K562 (cell line): Measurements from ENCODE around the gene CDHR2. TPM values are rescaled to one million over a fixed set of nuclear protein-coding genes. Genes with fewer than 3 reads are reported as not detected.

Source experiments
- BRCA1 ChIP-seq, 2 experiments: fragments of 450-650 bp in 1 of 2; sonication (generic) in 1 of 2; formaldehyde crosslinking in 1 of 2; IDR thresholded peaks; 2 replicates each; pipeline versions ENCODE4 v1.5.0 to v1.6.1; 2017 to 2020; ENCODE audit warnings: mild to moderate bottlenecking in 1 of 2, missing genetic modification reagents in 1 of 2
- ELF4 ChIP-seq: fragments of 450-650 bp; formaldehyde crosslinking; IDR thresholded peaks from 2 replicates; pipeline ENCODE4 v1.4.0; 2022; ENCODE audit warnings: missing genetic modification characterization
- FOXK1 ChIP-seq: sonication (generic); formaldehyde crosslinking; IDR thresholded peaks from 2 replicates; pipeline ENCODE4 v1.8.0; 2022; ENCODE audit warnings: missing genetic modification reagents, mild to moderate bottlenecking, borderline replicate concordance
- FOXK2 ChIP-seq, 2 experiments: fragments of 450-650 bp; IDR thresholded peaks in 1 of 2; conservative IDR thresholded peaks in 1 of 2; 2 replicates each; pipeline ENCODE4 v1.6.1; 2016; ENCODE audit warnings: low read depth in 2 of 2, mild to moderate bottlenecking in 1 of 2
- HMG20A ChIP-seq: fragments of 450-650 bp; formaldehyde crosslinking; conservative IDR thresholded peaks from 2 replicates; pipeline ENCODE4 v1.4.0; 2020; ENCODE audit warnings: mild to moderate bottlenecking, mixed read lengths
- KLF16 ChIP-seq: IDR thresholded peaks from 2 replicates; pipeline ENCODE4 v1.6.1; 2016; ENCODE audit warnings: antibody characterized with exemption
- MEF2D ChIP-seq: conservative IDR thresholded peaks from 2 replicates; pipeline ENCODE4 v1.6.1; 2016; ENCODE audit warnings: low read depth, missing genetic modification characterization, missing compliant biosample characterization
- PML ChIP-seq: IDR thresholded peaks from 2 replicates; pipeline ENCODE4 v1.6.1; 2012; ENCODE audit warnings: low read length, inconsistent platforms
- POLR3A ChIP-seq: IDR thresholded peaks from 2 replicates; pipeline ENCODE4 v1.6.1; 2011; ENCODE audit warnings: borderline replicate concordance, mild to moderate bottlenecking, moderate library complexity; ENCODE audit not compliant: insufficient read length, insufficient read depth; ENCODE audit errors: extremely low read depth
- RBM22 ChIP-seq: fragments of 200-400 bp; formaldehyde crosslinking; IDR thresholded peaks from 2 replicates; pipeline ENCODE4 v1.6.1; 2018; ENCODE audit warnings: low read length, low read depth; ENCODE audit not compliant: poor library complexity, severe bottlenecking
- SOX6 ChIP-seq: fragments of 450-650 bp; IDR thresholded peaks from 2 replicates; pipeline ENCODE4 v1.6.1; 2014; ENCODE audit warnings: mild to moderate bottlenecking
- ZNF584 ChIP-seq: fragments of 200-800 bp; sonication (Bioruptor generic); IDR thresholded peaks from 2 replicates; pipeline ENCODE4 v1.6.1; 2016; ENCODE audit warnings: low read depth, mild to moderate bottlenecking, missing genetic modification characterization, missing compliant biosample characterization
- polyA plus RNA-seq, 8 experiments: library from polyadenylated mRNA; depleted of rRNA in 4 of 8; stranded (reverse) in 5 of 8; unstranded in 3 of 8; fragments of >200 nt; fragmentation: Nextera tagmentation in 2 of 8; fragmentation: Illumina TruSeq in 1 of 8; extraction: Ambion mirVana in 2 of 8; extraction: Trizol in 1 of 8; gene quantifications; 2 replicates each; pipeline versions ENCODE4 v1.2.1 to v1.2.3, GENCODE V29; 2011 to 2014; ENCODE audit warnings: inconsistent platforms in 1 of 8, missing spikeins in 1 of 8
- total RNA-seq, 7 experiments: library from RNA; depleted of rRNA in 6 of 7; stranded (reverse); fragments of >200 nt in 6 of 7; fragmentation: Illumina TruSeq in 2 of 7; extraction: Trizol in 2 of 7; gene quantifications; 2 replicates each; pipeline versions ENCODE4 v1.2.1 to v1.2.3, GENCODE V29; 2011 to 2021; ENCODE audit warnings: low replicate concordance in 1 of 7
- TF ChIP-seq, protein P1 (sequence below): fragments of 450-650 bp; IDR thresholded peaks from 2 replicates; pipeline ENCODE4 v1.6.1; 2016; ENCODE audit warnings: mild to moderate bottlenecking, moderate library complexity
- TF ChIP-seq, protein P2 (sequence below): fragments of 250-450 bp; sonication (Bioruptor Pico); IDR thresholded peaks from 2 replicates; pipeline ENCODE4 v1.4.0; 2020; ENCODE audit warnings: borderline replicate concordance
- TF ChIP-seq, protein P3 (sequence below): fragments of 450-650 bp; IDR thresholded peaks from 2 replicates; pipeline ENCODE4 v1.6.1; 2016

Gene CDHR2
- total and polyA plus RNA-seq, 9 of the 15 experiments (the other 6 are each of a cell fraction or from before 2014, with no cell fraction given), result 0.01 to 0.62 (median 0.09) TPM; not detected in 2

DNA sequence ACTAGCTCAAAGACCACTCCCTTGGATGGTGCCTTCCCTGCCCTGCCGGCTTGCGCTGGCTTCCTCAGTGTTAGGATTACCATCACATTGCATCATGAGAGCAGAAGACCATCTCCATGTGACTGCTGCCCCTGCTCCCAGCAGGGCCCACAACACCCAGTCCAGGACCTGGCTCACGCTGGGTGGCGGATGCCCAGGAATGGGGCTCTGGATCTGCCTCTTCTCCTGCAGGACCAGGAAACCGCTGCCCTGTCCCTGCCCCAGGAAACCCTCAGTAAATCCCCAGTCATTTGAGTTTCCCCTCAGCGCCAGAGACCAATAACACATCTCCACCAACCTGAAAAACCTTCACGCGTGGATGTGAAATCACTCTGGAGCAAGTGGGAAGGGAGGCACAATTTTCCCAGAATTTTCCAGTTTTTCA lies 8.7 kb upstream of the CDHR2 start (continued):
- TF ChIP-seq HMG20A (CRISPR knock-in tag), result no peak
- TF ChIP-seq SOX6, result no peak
- TF ChIP-seq FOXK2 (conservative IDR thresholded peaks at IDR 0.05 in 1 of 2, IDR thresholded peaks at IDR 0.05 in 1 of 2; ENCODE audit: low read depth in 2 of 2), result no peak
- TF ChIP-seq, protein P1, sequence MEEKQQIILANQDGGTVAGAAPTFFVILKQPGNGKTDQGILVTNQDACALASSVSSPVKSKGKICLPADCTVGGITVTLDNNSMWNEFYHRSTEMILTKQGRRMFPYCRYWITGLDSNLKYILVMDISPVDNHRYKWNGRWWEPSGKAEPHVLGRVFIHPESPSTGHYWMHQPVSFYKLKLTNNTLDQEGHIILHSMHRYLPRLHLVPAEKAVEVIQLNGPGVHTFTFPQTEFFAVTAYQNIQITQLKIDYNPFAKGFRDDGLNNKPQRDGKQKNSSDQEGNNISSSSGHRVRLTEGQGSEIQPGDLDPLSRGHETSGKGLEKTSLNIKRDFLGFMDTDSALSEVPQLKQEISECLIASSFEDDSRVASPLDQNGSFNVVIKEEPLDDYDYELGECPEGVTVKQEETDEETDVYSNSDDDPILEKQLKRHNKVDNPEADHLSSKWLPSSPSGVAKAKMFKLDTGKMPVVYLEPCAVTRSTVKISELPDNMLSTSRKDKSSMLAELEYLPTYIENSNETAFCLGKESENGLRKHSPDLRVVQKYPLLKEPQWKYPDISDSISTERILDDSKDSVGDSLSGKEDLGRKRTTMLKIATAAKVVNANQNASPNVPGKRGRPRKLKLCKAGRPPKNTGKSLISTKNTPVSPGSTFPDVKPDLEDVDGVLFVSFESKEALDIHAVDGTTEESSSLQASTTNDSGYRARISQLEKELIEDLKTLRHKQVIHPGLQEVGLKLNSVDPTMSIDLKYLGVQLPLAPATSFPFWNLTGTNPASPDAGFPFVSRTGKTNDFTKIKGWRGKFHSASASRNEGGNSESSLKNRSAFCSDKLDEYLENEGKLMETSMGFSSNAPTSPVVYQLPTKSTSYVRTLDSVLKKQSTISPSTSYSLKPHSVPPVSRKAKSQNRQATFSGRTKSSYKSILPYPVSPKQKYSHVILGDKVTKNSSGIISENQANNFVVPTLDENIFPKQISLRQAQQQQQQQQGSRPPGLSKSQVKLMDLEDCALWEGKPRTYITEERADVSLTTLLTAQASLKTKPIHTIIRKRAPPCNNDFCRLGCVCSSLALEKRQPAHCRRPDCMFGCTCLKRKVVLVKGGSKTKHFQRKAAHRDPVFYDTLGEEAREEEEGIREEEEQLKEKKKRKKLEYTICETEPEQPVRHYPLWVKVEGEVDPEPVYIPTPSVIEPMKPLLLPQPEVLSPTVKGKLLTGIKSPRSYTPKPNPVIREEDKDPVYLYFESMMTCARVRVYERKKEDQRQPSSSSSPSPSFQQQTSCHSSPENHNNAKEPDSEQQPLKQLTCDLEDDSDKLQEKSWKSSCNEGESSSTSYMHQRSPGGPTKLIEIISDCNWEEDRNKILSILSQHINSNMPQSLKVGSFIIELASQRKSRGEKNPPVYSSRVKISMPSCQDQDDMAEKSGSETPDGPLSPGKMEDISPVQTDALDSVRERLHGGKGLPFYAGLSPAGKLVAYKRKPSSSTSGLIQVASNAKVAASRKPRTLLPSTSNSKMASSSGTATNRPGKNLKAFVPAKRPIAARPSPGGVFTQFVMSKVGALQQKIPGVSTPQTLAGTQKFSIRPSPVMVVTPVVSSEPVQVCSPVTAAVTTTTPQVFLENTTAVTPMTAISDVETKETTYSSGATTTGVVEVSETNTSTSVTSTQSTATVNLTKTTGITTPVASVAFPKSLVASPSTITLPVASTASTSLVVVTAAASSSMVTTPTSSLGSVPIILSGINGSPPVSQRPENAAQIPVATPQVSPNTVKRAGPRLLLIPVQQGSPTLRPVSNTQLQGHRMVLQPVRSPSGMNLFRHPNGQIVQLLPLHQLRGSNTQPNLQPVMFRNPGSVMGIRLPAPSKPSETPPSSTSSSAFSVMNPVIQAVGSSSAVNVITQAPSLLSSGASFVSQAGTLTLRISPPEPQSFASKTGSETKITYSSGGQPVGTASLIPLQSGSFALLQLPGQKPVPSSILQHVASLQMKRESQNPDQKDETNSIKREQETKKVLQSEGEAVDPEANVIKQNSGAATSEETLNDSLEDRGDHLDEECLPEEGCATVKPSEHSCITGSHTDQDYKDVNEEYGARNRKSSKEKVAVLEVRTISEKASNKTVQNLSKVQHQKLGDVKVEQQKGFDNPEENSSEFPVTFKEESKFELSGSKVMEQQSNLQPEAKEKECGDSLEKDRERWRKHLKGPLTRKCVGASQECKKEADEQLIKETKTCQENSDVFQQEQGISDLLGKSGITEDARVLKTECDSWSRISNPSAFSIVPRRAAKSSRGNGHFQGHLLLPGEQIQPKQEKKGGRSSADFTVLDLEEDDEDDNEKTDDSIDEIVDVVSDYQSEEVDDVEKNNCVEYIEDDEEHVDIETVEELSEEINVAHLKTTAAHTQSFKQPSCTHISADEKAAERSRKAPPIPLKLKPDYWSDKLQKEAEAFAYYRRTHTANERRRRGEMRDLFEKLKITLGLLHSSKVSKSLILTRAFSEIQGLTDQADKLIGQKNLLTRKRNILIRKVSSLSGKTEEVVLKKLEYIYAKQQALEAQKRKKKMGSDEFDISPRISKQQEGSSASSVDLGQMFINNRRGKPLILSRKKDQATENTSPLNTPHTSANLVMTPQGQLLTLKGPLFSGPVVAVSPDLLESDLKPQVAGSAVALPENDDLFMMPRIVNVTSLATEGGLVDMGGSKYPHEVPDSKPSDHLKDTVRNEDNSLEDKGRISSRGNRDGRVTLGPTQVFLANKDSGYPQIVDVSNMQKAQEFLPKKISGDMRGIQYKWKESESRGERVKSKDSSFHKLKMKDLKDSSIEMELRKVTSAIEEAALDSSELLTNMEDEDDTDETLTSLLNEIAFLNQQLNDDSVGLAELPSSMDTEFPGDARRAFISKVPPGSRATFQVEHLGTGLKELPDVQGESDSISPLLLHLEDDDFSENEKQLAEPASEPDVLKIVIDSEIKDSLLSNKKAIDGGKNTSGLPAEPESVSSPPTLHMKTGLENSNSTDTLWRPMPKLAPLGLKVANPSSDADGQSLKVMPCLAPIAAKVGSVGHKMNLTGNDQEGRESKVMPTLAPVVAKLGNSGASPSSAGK, result peak; percentile 80
- TF ChIP-seq RBM22, result no peak
- TF ChIP-seq ZNF584 (CRISPR knock-in tag), result peak; percentile 91
- TF ChIP-seq ELF4 (CRISPR knock-in tag), result peak; percentile 75; the same call in 1 of the 2 replicates
- TF ChIP-seq, protein P2, sequence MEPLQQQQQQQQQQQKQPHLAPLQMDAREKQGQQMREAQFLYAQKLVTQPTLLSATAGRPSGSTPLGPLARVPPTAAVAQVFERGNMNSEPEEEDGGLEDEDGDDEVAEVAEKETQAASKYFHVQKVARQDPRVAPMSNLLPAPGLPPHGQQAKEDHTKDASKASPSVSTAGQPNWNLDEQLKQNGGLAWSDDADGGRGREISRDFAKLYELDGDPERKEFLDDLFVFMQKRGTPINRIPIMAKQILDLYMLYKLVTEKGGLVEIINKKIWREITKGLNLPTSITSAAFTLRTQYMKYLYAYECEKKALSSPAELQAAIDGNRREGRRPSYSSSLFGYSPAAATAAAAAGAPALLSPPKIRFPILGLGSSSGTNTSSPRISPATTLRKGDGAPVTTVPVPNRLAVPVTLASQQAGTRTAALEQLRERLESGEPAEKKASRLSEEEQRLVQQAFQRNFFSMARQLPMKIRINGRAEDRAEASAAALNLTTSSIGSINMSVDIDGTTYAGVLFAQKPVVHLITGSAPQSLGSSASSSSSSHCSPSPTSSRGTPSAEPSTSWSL, result peak; percentile 89
- no peak for TF ChIP-seq BRCA1 (IDR thresholded peaks at IDR 0.05)
- TF ChIP-seq BRCA1 (CRISPR knock-in tag; IDR thresholded peaks at IDR 0.05), result no peak
- no peak for TF ChIP-seq PML
- no peak for TF ChIP-seq POLR3A
- no peak for TF ChIP-seq FOXK1 (CRISPR knock-in tag)
- TF ChIP-seq KLF16, result no peak; the same call in 1 of the 2 replicates
- TF ChIP-seq MEF2D (tag), result 0 out of 2 replicates have a peak, but pooled peaks have one; percentile 38
- TF ChIP-seq, protein P3, sequence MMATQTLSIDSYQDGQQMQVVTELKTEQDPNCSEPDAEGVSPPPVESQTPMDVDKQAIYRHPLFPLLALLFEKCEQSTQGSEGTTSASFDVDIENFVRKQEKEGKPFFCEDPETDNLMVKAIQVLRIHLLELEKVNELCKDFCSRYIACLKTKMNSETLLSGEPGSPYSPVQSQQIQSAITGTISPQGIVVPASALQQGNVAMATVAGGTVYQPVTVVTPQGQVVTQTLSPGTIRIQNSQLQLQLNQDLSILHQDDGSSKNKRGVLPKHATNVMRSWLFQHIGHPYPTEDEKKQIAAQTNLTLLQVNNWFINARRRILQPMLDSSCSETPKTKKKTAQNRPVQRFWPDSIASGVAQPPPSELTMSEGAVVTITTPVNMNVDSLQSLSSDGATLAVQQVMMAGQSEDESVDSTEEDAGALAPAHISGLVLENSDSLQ, result no peak
